Osteocyte (in vitro differentiated cells): Measurements from ENCODE around the gene ENTPD6. TPM values are rescaled to one million over a fixed set of nuclear protein-coding genes. Genes with fewer than 3 reads are reported as not detected.
A peak's percentile ranks its signal among the peaks of the same experiment; 100 is the strongest.

Experiments used
- DNase-seq: peaks from one replicate; pipeline ENCODE4 v3.0.0; 2021; ENCODE audit warnings: mixed read lengths; ENCODE audit not compliant: unreplicated experiment; ENCODE audit errors: extremely low spot score
- H3K27ac Mint-ChIP-seq: one replicate; pipeline ENCODE4 v1.8.0; 2021; ENCODE audit warnings: mild to moderate bottlenecking, mixed read lengths; ENCODE audit not compliant: unreplicated experiment
- H3K27me3 Mint-ChIP-seq: one replicate; pipeline ENCODE4 v1.8.0; 2021; ENCODE audit warnings: mixed read lengths; ENCODE audit not compliant: unreplicated experiment
- H3K36me3 Mint-ChIP-seq: one replicate; pipeline ENCODE4 v1.8.0; 2021; ENCODE audit warnings: mixed read lengths; ENCODE audit not compliant: unreplicated experiment
- H3K4me1 Mint-ChIP-seq: one replicate; pipeline ENCODE4 v1.8.0; 2021; ENCODE audit warnings: mixed read lengths; ENCODE audit not compliant: unreplicated experiment
- H3K4me3 Mint-ChIP-seq: one replicate; pipeline ENCODE4 v1.8.0; 2021; ENCODE audit warnings: mild to moderate bottlenecking, moderate library complexity, mixed read lengths; ENCODE audit not compliant: unreplicated experiment
- H3K9me3 Mint-ChIP-seq: one replicate; pipeline ENCODE4 v1.8.0; 2021; ENCODE audit warnings: mixed read lengths; ENCODE audit not compliant: unreplicated experiment
- total RNA-seq: library from RNA; stranded (reverse); gene quantifications from 2 replicates; pipeline ENCODE4 v1.2.1, GENCODE V29; 2021
- TF ChIP-seq, protein P1 (sequence below): fragments of 200-600 bp; sonication (generic); IDR thresholded peaks from 2 replicates; pipeline ENCODE4 v1.5.0; 2021; ENCODE audit warnings: antibody characterized with exemption, mild to moderate bottlenecking, moderate library complexity

Gene ENTPD6
- total RNA-seq, 1 donor from 2014 or later, result 62.0 TPM

DNA sequence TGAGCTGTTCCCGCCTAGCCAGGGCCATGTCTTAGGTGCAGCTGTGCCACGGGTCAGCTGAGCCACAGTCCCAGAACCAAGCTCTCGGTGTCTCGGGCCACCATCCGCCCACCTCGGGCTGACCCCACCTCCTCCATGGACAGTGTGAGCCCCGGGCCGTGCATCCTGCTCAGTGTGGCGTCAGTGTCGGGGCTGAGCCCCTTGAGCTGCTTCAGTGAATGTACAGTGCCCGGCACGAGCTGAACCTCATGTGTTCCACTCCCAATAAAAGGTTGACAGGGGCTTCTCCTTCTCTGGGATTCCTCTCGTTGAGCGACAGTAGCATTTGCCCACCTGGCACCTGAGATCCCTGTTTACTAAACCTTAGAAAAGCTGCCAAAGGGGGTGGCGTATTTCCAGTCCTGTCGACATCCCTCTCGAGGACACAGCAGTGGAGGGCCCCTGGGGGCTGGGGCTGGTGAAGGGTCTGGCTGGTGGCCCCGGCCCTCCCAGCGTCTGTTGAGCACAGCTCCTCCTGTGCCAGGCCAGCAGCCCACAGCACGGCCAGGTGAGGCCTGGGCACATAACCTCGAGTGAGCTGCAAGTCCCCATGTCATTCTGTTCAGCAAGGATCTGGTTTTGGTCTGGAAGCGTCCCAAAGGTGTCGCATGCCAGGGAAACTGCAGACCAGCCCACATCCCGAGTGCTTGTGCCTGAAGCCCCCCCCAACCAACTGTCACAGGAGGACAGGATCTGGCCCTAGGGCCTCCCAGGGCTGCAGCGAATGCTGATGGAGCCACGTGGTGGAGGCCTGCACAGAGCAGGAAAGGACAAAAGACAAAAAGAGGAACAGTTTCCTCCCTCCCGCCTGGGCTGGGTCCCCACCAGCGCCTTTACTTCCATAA lies 31.2 kb downstream of the ENTPD6 start:
- Mint-ChIP-seq H3K36me3 (peaks cover 5% of the 10 kb centered on the region), H3K27me3 (no peaks in the 10 kb centered on the region), H3K27ac (peak overlapping the region; percentile 84), H3K9me3 (no peaks in the 10 kb centered on the region), H3K4me3 (no peak overlapping the region), H3K4me1 (peaks cover 63% of the 10 kb centered on the region)
- DNase-seq, result no peak
- TF ChIP-seq, protein P1, sequence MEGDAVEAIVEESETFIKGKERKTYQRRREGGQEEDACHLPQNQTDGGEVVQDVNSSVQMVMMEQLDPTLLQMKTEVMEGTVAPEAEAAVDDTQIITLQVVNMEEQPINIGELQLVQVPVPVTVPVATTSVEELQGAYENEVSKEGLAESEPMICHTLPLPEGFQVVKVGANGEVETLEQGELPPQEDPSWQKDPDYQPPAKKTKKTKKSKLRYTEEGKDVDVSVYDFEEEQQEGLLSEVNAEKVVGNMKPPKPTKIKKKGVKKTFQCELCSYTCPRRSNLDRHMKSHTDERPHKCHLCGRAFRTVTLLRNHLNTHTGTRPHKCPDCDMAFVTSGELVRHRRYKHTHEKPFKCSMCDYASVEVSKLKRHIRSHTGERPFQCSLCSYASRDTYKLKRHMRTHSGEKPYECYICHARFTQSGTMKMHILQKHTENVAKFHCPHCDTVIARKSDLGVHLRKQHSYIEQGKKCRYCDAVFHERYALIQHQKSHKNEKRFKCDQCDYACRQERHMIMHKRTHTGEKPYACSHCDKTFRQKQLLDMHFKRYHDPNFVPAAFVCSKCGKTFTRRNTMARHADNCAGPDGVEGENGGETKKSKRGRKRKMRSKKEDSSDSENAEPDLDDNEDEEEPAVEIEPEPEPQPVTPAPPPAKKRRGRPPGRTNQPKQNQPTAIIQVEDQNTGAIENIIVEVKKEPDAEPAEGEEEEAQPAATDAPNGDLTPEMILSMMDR, result no peak

DNA sequence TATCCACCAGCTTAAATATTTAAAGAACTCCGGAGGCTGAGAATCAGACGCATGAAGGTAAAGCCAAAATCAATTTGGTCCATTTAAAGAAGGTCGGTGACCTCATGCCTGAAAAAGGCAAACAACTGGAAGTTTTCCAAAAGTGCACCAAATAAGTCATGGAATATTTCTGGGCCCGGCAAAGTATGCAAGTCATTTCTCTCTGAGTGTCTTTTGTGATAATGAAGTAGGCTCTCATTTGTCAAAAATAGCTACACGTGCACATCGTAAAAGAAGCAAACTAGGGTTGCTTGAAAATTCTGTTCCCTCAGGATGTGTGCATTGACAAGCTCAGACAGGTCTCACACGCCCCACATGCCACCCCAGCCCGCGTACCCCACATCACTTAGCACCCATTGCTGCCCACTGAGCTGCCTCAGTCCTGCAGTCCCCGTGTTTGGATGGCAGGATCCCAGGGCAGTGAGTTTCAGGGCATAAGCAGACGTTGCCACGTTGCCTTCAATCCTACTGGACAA lies 31.9 kb downstream of the ENTPD6 start:
- TF ChIP-seq, protein P1, result no peak
- Mint-ChIP-seq H3K27me3 (no peaks in the 10 kb centered on the region), H3K9me3 (no peaks in the 10 kb centered on the region), H3K4me1 (peaks cover 60% of the 10 kb centered on the region), H3K4me3 (no peak overlapping the region), H3K27ac (peak overlapping the region; percentile 84), H3K36me3 (peaks cover 2% of the 10 kb centered on the region)
- no peak for DNase-seq

DNA sequence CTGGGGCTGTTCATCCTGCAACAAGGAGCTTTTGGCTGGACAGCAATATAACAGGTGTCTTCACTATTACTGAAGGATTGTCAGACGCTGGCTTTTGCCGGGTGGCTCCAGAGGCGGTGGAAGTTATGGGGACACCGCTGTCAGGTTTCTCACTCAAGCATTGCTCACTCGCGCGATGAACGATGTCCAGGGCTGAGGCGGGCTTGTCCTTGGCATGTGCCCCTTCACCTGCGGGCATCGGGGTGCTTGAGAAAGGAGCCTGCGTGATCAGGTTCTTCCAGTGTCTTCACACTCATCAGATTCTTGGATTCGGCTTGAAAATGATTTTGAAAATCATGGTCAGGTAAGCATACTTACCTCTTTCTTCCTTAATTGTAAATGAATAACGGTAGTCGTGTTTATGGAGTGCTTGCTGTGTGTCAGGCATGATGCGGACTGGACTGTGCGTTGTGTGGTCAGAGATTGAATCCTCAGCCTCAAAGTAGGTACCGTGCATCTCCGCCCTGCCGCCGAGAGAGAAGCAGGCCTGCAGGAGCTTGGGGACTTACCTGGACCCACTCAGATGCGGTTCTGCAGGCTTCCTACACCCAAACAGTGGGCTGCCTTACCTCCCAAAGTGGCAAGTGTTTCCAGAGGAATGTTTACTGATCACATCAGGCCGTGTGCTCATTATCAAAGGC lies 34.1 kb downstream of the ENTPD6 start:
- Mint-ChIP-seq H3K4me1 (peaks cover 58% of the 10 kb centered on the region), H3K27ac (peak overlapping the region; percentile 31), H3K4me3 (no peak overlapping the region), H3K9me3 (no peaks in the 10 kb centered on the region), H3K27me3 (no peaks in the 10 kb centered on the region), H3K36me3 (peaks cover 2% of the 10 kb centered on the region)
- TF ChIP-seq, protein P1, result no peak
- DNase-seq, result no peak

DNA sequence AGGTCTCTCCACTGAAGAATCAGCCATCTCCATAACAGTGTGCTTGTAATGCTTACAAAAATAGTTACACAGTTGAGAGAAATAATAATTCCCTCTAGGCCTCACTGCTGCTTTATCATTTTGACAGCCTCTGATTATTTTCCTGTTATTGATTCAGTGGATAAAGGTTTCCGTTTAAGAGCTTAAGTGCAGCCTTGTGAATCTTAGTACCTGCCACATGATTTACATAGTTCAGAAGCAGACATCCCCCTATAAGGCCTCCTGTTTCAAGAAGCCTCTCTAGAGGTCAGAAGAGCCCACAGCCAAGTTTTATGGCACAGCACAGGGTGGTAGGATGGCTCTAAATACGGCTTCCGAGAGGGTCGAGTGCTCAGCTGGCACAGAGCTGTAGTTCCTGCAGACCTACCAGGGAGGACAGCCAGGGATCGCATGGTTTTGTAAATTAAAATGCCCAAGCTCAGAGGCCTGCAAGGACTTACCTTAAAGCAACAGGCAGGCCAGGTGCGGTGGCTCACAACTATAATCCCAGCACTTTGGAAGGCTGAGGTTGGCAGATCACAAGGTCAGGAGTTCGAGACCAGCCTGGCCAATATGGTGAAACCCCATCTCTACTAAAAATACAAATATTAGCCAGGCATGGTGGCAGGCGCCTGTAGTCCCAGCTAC lies 34.8 kb downstream of the ENTPD6 start:
- TF ChIP-seq, protein P1, result no peak
- Mint-ChIP-seq H3K9me3 (no peaks in the 10 kb centered on the region), H3K27ac (peak overlapping the region; percentile 31), H3K4me1 (peaks cover 64% of the 10 kb centered on the region), H3K36me3 (peaks cover 2% of the 10 kb centered on the region), H3K4me3 (no peak overlapping the region), H3K27me3 (no peaks in the 10 kb centered on the region)
- DNase-seq, result no peak
